Ecto neural progenitor cell (in vitro differentiated cells): ENCODE measurements around the gene PRKD1.

ENCODE experiments used
- DNase-seq: peaks from one replicate; pipeline ENCODE4 v3.0.0-alpha.2; 2018; ENCODE audit warnings: low spot score

The PRKD1 gene

GRCh38 chr14:29671034-29671433 lies 256.6 kb downstream of the PRKD1 start:
- no peak for DNase-seq

GRCh38 chr14:29668201-29668600 lies 259.4 kb downstream of the PRKD1 start:
- DNase-seq = no peak

- no peak for DNase-seq
Measured at GRCh38 chr14:29664515-29664914, 263.1 kb downstream of the PRKD1 start.

GRCh38 chr14:29663281-29663801 lies 264.3 kb downstream of the PRKD1 start:
- no peak for DNase-seq

GRCh38 chr14:29654901-29655550 lies 272.6 kb downstream of the PRKD1 start:
- DNase-seq = no peak

GRCh38 chr14:29653303-29653702 lies 274.3 kb downstream of the PRKD1 start:
- no peak for DNase-seq

GRCh38 chr14:29652571-29652970 lies 275.1 kb downstream of the PRKD1 start:
- DNase-seq = no peak

- no peak for DNase-seq
Measured at GRCh38 chr14:29650554-29651269, 276.9 kb downstream of the PRKD1 start.

GRCh38 chr14:29649170-29649569 lies 278.5 kb downstream of the PRKD1 start:
- no peak for DNase-seq

GRCh38 chr14:29648045-29648444 lies 279.6 kb downstream of the PRKD1 start:
- no peak for DNase-seq

- DNase-seq = no peak
Measured at GRCh38 chr14:29645117-29645516, 282.5 kb downstream of the PRKD1 start.

- no peak for DNase-seq
Measured at GRCh38 chr14:29643433-29644211, 284.0 kb downstream of the PRKD1 start.

- DNase-seq = no peak
Measured at GRCh38 chr14:29637411-29637810, 290.2 kb downstream of the PRKD1 start.

- DNase-seq = no peak
Measured at GRCh38 chr14:29636870-29637269, 290.8 kb downstream of the PRKD1 start.

GRCh38 chr14:29630566-29631160 lies 297.0 kb downstream of the PRKD1 start:
- DNase-seq = no peak

GRCh38 chr14:29629839-29630238 lies 297.8 kb downstream of the PRKD1 start:
- DNase-seq = no peak

- no peak for DNase-seq
Measured at GRCh38 chr14:29627137-29627536, 300.5 kb downstream of the PRKD1 start.

GRCh38 chr14:29618323-29619067 lies 309.2 kb downstream of the PRKD1 start:
- no peak for DNase-seq

GRCh38 chr14:29616922-29617321 lies 310.7 kb downstream of the PRKD1 start:
- DNase-seq = no peak

- no peak for DNase-seq
Measured at GRCh38 chr14:29608861-29609260, 318.8 kb downstream of the PRKD1 start.

GRCh38 chr14:29607169-29607568 lies 320.5 kb downstream of the PRKD1 start:
- DNase-seq = no peak

- no peak for DNase-seq
Measured at GRCh38 chr14:29603696-29604095, 324.0 kb downstream of the PRKD1 start.
